Measurements from ENCODE around the gene IL18BP. TPM values are rescaled to one million over a fixed set of nuclear protein-coding genes. Genes with fewer than 3 reads are reported as not detected.

Gene IL18BP
- total RNA-seq, 1 experiment from 2014 or later = 10.6 TPM

- ChIA-PET CTCF (interaction anchor here (0.6 to 1.0 kb wide), 3 partner anchors 12 to 176 kb away, joined by 3 to 4 read pairs (median 3); no protein-coding TSS in a partner anchor), POLR2A (ENCODE audit: low non-redundant PET) (no interaction called here)
- BruUV-seq (replicated peaks) = no TSS peak
- intact Hi-C loops (cut with micrococcal nuclease; ENCODE audit: unreplicated experiment) = no loop called here
- H3K27me3 ChIP-seq (replicated peaks; ENCODE audit: insufficient read depth, low read depth, low read length, poor library complexity) = no peaks in the 10 kb centered on the region
- no peak for DNase-seq (ENCODE audit: low spot score)
- peak overlapping the region; percentile 90 for H3K27ac ChIP-seq (ENCODE audit: low read depth, low read length, poor library complexity, severe bottlenecking)
- TF ChIP-seq EZH2 (IDR thresholded peaks at IDR 0.05; ENCODE audit: borderline replicate concordance, low read depth, low read length, poor library complexity, severe bottlenecking) (no peak), CTCF (conservative IDR thresholded peaks at IDR 0.05; ENCODE audit: low read depth, low read length) (no peak)
- H3K9me3 ChIP-seq (ENCODE audit: low read depth, low read length, poor library complexity, severe bottlenecking) = no peaks in the 10 kb centered on the region
- peak overlapping the region; percentile 51 for H3K4me3 ChIP-seq (ENCODE audit: low read depth, low read length, poor library complexity, severe bottlenecking)
- H3K4me1 ChIP-seq (ENCODE audit: insufficient read depth, low read length, poor library complexity, severe bottlenecking) = peaks cover 48% of the 10 kb centered on the region
- peaks cover 30% of the 10 kb centered on the region for H3K36me3 ChIP-seq (ENCODE audit: insufficient read depth, low read length, poor library complexity, severe bottlenecking)
Measured at GRCh38 chr11:72037554-72038311, 39.0 kb downstream of the IL18BP start.

GRCh38 chr11:72038491-72038890, 39.8 kb downstream of the IL18BP start:
- Histone ChIP-seq H3K36me3 (ENCODE audit: insufficient read depth, low read length, poor library complexity, severe bottlenecking) (peaks cover 23% of the 10 kb centered on the region), H3K27me3 (replicated peaks; ENCODE audit: insufficient read depth, low read depth, low read length, poor library complexity) (no peaks in the 10 kb centered on the region), H3K9me3 (ENCODE audit: low read depth, low read length, poor library complexity, severe bottlenecking) (no peaks in the 10 kb centered on the region), H3K4me3 (ENCODE audit: low read depth, low read length, poor library complexity, severe bottlenecking) (peak overlapping the region; percentile 51), H3K4me1 (ENCODE audit: insufficient read depth, low read length, poor library complexity, severe bottlenecking) (peaks cover 48% of the 10 kb centered on the region), H3K27ac (ENCODE audit: low read depth, low read length, poor library complexity, severe bottlenecking) (peak overlapping the region; percentile 90)
- no TSS peak for BruUV-seq (replicated peaks)
- POLR2A ChIA-PET (ENCODE audit: low non-redundant PET) = no interaction called here
- TF ChIP-seq EZH2 (IDR thresholded peaks at IDR 0.05; ENCODE audit: borderline replicate concordance, low read depth, low read length, poor library complexity, severe bottlenecking) (no peak), CTCF (conservative IDR thresholded peaks at IDR 0.05; ENCODE audit: low read depth, low read length) (no peak)
- intact Hi-C loops (cut with micrococcal nuclease; ENCODE audit: unreplicated experiment) = no loop called here
- peak; percentile 64 for DNase-seq (ENCODE audit: low spot score)
- CTCF ChIA-PET = interaction anchor here (0.6 to 1.2 kb wide), 4 partner anchors 13 to 177 kb away, joined by 3 to 4 read pairs (median 4); no protein-coding TSS in a partner anchor

GRCh38 chr11:72039031-72039855, 40.5 kb downstream of the IL18BP start:
- no TSS peak for BruUV-seq (replicated peaks)
- POLR2A ChIA-PET (ENCODE audit: low non-redundant PET) = interaction anchor here (1.0 kb wide), 1 partner anchor 14 kb away, joined by 3 read pairs; no protein-coding TSS in a partner anchor
- DNase-seq (ENCODE audit: low spot score) = no peak

More at GRCh38 chr11:72039031-72039855, 40.5 kb downstream of the IL18BP start:
- TF ChIP-seq EZH2 (IDR thresholded peaks at IDR 0.05; ENCODE audit: borderline replicate concordance, low read depth, low read length, poor library complexity, severe bottlenecking) = no peak
- no peak for TF ChIP-seq CTCF (conservative IDR thresholded peaks at IDR 0.05; ENCODE audit: low read depth, low read length)
- peaks cover 15% of the 10 kb centered on the region for H3K36me3 ChIP-seq (ENCODE audit: insufficient read depth, low read length, poor library complexity, severe bottlenecking)
- H3K4me3 ChIP-seq (ENCODE audit: low read depth, low read length, poor library complexity, severe bottlenecking) = peak overlapping the region; percentile 51
- CTCF ChIA-PET = interaction anchor here (1.0 to 1.2 kb wide), 2 partner anchors 14 to 178 kb away, joined by 4 read pairs; no protein-coding TSS in a partner anchor
- intact Hi-C loops (cut with micrococcal nuclease; ENCODE audit: unreplicated experiment) = no loop called here
- H3K9me3 ChIP-seq (ENCODE audit: low read depth, low read length, poor library complexity, severe bottlenecking) = no peaks in the 10 kb centered on the region
- no peaks in the 10 kb centered on the region for H3K27me3 ChIP-seq (replicated peaks; ENCODE audit: insufficient read depth, low read depth, low read length, poor library complexity)
- peaks cover 48% of the 10 kb centered on the region for H3K4me1 ChIP-seq (ENCODE audit: insufficient read depth, low read length, poor library complexity, severe bottlenecking)
- peak overlapping the region; percentile 90 for H3K27ac ChIP-seq (ENCODE audit: low read depth, low read length, poor library complexity, severe bottlenecking)

All from A673 (cell line).